ENCODE results near the gene RPS16.

Gene RPS16

GRCh38 chr19:39448271-39448670 lies 12.5 kb upstream of the RPS16 start:
- TF ChIP-seq CTCF (IDR thresholded peaks at IDR 0.05; ENCODE audit: insufficient read depth, low read depth, low read length, missing control alignments), result no peak
- H3K4me3 ChIP-seq (ENCODE audit: low read length), result no peak overlapping the region
- DNase-seq (ENCODE audit: low read depth), result peak; percentile 64

DNA sequence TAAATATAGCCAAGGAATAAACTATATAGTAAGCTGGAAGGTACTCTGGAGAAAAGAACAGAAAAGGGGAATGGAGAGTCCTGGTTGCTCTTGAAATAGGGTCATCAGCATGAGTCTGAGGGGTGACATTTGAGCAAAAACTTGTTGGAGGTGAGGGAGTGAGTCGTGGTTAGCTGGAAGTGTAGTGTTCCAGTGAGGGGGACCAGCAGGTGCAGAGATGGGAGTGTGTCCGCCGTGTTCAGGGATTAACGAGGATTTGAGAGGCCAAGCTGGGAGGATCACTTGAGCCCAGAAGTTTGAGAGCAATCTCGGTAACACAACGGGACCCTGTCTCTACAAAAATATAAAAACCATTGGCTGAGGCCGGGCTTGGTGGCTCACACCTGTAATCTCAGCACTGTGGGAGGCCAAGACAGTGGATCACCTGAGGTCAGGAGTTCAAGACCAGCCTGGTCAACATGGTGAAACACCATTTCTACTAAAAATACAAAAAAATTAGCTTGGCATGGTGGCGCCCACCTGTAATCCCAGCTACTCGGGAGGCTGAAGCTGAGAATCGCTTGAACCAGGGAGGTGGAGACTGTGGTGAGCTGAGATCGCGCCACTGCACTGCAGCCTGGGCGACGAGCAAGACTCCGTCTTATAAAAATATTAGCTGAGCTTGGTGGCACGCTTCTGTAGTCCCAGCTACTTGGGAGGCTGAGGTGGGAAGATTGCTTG lies 10.8 kb upstream of the RPS16 start:
- H3K4me3 ChIP-seq (ENCODE audit: low read length), result peak overlapping the region; percentile 97
- DNase-seq (ENCODE audit: low read depth), result no peak
- TF ChIP-seq CTCF (IDR thresholded peaks at IDR 0.05; ENCODE audit: insufficient read depth, low read depth, low read length, missing control alignments), result no peak

DNA sequence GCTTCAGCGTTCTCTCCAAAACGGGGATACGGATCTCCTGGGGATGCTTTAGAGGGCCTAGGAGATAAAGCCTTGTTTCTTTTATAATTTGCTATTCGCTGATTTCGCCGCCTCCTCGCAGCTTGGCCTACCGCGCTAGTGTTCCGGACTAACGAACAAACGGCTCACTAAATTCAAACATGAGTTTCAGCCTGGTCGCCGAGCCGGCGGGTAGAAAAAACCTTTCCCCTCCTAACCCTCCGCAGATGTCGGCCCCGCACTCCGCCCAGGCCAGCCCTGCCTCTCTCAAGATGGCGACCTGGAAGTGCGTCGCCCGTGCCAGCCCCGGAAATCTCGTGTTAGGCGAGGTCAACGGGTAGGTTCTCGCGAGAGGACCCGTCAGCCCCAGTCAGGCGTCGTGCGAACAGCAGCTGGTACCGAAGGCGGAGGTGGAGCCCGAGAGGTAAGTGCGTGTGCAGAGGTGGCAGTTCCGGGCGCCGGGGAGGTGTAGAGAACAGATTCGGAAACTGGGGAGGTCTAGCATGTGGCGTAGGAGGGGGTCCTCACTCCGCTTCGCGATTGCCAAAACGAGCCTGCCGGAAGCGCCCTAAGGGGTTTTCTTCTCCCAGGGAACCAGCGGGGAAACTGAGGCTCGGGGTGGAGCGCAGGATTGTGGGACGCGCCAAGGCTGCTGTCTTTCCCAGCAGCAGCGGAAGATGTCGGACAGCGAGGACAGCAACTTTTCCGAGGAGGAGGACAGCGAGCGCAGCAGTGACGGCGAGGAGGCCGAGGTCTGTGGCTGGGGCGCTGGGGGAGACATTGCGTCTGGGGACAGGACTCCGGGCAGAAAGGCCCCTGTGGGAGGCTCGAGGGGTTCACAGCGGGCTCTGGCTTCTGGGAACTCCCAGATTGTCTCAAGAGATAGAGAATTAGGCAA lies 9.7 kb upstream of the RPS16 start, which contains the start of gene SUPT5H:
Gene SUPT5H, plus strand, starts transcription at position 387 of the 916 bp plus-strand sequence. Its CDS starts 309 bp downstream, at position 696.
- peak within 1 kb of the TSS; percentile 97 for H3K4me3 ChIP-seq (ENCODE audit: low read length)
- DNase-seq (ENCODE audit: low read depth), result peak; percentile 99
- TF ChIP-seq CTCF (IDR thresholded peaks at IDR 0.05; ENCODE audit: insufficient read depth, low read depth, low read length, missing control alignments), result no peak

GRCh38 chr19:39444598-39445195 lies 8.9 kb upstream of the RPS16 start:
- no peak for TF ChIP-seq CTCF (IDR thresholded peaks at IDR 0.05; ENCODE audit: insufficient read depth, low read depth, low read length, missing control alignments)
- DNase-seq (ENCODE audit: low read depth), result no peak
- peak overlapping the region; percentile 97 for H3K4me3 ChIP-seq (ENCODE audit: low read length)

DNA sequence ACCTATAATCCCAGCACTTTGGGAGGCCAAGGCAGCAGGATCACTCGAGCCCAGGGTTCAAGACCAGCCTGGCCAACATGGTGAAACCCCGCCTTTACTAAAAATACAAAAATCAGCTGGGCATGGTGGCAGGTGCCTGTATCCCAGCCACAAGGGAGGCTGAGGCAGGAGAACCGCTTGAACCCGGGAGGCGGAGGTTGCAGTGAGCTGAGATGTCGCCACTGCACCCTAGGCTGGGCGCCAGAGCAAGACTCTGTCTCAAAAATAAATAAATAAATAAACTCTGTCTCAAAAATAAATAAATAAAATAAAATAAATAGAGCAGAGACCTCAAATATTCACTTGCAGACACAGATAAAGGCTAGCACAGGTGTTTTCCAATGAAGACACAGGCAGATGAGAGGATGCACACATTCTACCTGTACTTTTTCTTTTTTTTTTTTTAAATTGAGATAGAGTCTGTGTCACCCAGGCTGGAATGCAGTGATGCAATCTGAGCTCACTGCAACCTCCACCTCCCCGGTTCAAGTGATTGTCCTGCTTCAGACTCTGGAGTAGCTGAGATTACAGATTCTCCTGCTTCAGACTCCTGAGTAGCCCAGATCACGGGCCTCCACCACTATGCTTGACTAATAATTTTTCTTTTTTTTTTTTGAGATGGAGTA lies 2.7 kb upstream of the RPS16 start:
- peak; percentile 77 for DNase-seq (ENCODE audit: low read depth)

More for the DNA sequence above, 2.7 kb upstream of the RPS16 start:
- H3K4me3 ChIP-seq (ENCODE audit: low read length), result no peak overlapping the region
- no peak for TF ChIP-seq CTCF (IDR thresholded peaks at IDR 0.05; ENCODE audit: insufficient read depth, low read depth, low read length, missing control alignments)

Data from epithelial cell of esophagus (primary cell).